COLO829 (cell line): ENCODE results near the gene ZNF750.
A peak's percentile ranks its signal among the peaks of the same experiment; 100 is the strongest.

Source experiments
- DNase-seq: peaks from one replicate; pipeline ENCODE4 v3.0.0; 2012; ENCODE audit warnings: low spot score

The ZNF750 gene

GRCh38 chr17:82839617-82840292 is at the start of gene ZNF750:
TSS of gene ZNF750 (minus strand) at chr17:82840022. CDS start at chr17:82832454, 7,568 bp downstream.
- DNase-seq: no peak

DNA sequence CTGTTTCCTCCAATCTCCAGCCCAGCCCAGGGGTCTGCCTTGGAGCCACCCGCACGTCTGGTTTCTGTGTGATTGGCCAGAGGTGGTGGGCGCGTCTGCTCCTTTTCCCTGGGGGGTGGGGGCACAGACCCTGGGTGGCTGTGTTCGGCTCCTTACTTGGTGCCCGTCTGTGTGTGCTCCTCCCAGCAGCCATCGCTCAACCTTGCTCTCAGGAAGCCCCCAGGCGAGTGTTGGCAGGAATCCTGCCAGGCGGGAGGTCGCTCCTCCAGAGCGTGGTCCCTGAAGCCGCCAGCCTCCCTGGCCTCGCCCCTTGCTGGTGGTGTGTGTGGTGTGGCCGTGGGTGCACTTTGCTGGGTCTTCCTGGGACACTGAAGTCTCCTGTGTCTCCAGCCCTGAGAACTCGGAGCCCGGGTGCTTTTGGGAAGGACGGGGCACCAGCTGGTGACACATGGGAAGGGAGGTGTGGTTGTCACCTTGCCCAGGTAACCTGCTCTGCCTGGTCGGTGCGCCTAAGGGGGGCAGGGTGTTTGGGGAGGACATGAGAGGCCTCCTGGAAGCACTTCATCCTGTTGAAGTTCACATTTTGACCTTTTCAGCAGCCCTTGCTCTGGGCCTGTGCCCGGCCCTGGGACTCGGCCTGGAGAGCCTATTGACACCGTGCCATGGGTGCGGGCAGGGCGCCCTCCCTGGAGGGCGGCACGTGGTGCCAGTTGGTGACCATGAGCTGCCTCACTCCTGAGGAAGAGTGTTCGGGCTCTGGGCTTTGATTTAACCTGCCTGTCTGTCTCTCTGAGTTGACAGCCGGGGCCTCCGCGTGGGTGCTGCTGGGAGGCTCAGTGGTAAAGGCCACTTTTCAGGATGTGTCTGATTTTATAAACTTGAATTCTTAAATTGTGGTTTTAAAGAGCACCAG is 49.0 kb upstream of the ZNF750 start:
- no peak for DNase-seq

- no peak for DNase-seq
Observed at GRCh38 chr17:82887255-82888164, 47.7 kb upstream of the ZNF750 start.

DNA sequence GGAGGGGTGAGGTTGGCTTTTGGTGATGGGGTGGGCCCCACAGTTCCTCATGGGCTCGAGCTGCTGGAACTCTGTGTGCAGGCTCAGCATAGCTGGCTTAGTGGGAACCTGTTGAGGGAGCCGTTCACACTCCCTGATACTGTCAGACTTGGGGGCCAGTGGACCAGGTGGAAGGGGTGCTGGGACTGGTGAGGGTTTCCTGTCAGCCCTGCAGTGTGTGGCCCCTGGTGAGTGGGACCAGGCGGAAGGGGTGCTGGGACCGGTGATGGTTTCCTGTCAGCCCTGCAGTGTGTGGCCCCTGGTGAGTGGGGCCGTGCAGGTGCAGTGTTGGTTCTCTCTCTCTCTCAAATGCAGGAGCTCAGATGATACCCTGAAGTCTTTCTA is 45.1 kb upstream of the ZNF750 start:
- no peak for DNase-seq

DNA sequence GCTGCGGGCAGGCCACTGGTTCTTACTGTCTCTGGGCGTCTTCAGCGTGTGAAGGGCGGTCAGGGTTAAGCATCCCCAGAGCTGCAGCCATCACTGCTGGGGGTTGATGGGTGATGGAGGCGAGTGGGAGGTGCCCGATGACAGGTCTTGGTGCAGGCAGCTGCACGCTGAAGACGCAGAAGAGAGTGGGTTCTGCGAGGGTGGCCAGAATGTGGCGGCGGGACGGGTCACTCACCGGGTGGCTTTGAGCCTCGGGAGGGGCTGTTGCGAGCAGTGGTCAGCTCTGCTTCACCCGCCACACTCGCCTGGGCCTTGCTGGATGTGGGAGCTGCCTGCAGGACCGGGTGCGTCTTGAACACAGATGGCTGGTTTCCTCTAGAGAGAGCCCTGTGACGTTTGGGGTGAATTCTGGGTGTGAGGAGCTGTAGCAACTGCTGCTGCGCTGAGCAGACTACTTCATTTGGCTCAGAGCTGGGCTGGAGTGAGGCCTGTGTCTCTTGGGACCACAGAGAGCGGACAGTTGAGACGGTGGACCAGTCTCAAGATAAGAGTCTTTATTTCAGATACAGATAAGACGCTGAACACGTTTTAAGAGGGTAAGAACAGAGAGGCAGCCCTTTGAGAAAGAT is 44.6 kb upstream of the ZNF750 start:
- DNase-seq: no peak

- no peak for DNase-seq
Observed at GRCh38 chr17:82883419-82884031, 43.7 kb upstream of the ZNF750 start.

GRCh38 chr17:82882715-82883418 is 43.0 kb upstream of the ZNF750 start:
- DNase-seq: no peak

GRCh38 chr17:82881900-82882714 is 42.3 kb upstream of the ZNF750 start:
- no peak for DNase-seq

GRCh38 chr17:82881324-82881823 is 41.6 kb upstream of the ZNF750 start:
- DNase-seq: no peak

GRCh38 chr17:82880620-82881323 is 41.0 kb upstream of the ZNF750 start:
- no peak for DNase-seq

GRCh38 chr17:82879241-82879640 is 39.4 kb upstream of the ZNF750 start:
- DNase-seq: no peak

DNA sequence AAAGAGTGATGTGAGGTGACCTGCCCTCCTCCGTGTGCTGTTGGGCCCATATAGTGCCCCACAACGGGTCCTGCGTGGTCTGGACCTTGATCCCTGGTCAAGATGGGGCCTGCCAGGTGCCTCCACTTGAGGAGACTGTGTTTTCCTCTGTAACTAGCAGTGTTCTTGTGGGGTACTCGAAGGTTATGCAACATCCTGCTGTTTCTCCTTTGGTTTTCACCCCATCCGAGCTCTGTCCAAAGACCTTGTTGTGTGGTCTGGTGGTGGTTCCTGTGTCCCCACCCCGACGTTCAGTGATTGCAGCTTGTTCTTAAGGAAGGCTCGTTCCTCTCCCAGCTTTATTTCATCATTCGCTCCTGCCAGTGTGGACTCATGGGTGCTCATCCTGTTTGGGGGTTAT is 38.7 kb upstream of the ZNF750 start:
- DNase-seq: no peak

DNA sequence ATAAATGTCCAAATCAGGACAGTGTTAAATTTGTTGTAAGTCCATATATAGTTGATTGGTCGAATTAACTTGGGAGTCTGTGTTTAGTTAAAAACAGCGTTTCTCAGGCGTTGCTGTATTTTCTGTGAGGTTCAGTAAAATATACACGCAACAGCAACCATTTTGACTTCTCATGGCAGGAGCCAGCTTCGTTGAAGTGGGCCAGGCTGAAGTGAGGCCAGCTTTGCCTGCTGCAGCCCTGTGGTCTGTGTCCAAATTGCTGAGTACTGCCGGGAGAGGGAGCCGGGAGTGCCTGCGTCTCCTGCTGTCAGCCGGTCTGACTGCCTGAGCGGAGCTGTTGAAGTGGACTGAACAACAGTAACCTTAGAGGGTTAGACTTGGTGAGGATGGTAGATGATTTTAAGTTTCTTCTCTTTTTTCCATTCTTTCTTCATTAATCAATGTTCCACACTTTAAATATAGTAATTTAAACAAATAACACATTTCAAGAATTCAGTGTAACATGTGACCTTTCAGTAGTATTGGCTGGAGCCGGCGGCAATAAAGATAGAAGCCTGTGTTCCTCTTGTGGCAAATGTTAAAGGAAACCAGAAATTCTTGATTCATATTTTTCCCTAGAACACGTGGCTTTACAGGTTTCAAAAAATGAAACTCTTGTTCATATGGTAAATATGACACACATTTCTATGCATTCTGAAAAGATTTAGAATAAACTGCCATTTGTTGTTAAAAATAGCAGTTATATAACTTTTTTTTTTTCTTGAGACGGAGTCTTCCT is 37.0 kb upstream of the ZNF750 start:
- peak; percentile 24 for DNase-seq

DNA sequence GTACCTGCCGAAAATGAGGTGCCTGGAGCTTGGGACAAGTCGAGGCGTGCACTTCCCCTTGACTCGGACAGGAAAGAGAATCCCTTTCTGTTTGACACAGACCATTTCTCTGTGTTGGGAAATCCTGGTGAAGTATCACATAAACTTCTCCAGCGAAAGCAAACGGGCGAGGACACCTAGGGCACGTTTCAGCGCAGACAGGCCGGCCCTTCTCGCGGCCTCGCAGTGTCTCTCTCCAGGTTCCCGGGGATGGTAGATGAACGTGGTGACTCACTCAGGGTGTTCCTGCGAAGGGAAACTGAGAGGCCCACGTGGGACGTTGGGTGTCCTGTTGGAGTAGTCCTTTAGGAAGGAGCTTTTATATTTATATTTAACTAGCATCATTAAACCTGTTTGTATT is 36.3 kb upstream of the ZNF750 start:
- DNase-seq: no peak

- DNase-seq: no peak
Observed at GRCh38 chr17:82875407-82875856, 35.6 kb upstream of the ZNF750 start.

DNA sequence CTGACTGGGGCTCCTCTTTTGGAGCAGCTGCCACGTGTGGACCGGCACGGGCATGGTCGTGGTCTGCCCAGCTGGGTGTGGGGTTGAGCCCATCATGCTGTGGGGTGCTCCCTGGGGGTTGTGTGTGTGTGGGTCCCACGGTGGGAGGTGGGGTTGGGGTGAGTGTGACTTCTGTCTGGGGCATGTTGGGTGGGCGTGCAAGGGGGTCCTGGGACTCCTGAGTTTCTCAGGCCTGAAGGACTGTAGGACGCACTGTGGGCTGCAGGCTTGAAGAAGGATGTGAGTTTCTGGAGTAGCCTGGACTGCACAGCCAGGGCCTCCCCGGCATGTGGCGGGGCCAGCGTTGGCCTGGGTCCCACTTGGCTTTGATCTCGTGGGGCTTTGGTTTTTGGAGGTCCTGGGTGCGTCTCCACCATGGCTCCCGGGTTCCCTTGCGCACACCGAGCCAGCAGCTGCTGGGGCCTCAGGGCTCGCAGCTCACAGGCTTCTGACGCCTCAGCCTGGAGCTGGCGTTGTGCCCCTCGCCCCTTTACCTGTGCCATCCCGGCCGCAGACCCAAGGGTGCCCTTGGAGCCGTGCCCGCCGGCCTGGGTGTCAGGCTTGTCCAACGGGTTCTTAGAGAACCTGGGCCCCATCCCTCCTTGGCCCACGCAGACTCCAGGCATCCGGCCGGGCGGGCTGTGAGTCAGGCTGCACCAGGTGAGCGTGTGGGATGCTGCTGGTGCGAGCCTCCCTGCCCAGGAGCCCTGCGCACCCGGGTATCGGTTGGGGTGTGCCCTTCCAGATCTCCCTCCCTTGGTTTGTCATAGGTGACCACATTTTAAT is 34.4 kb upstream of the ZNF750 start:
- no peak for DNase-seq

- DNase-seq: no peak
Observed at GRCh38 chr17:82873521-82873920, 33.7 kb upstream of the ZNF750 start.
